ENCODE results near the gene ZBTB44.
"Not testable (repeated sequence)": the region's sequence is repeated elsewhere in the genome, so short reads cannot be mapped to it uniquely, and the experiment has no call there.

ZBTB44 gene

DNA sequence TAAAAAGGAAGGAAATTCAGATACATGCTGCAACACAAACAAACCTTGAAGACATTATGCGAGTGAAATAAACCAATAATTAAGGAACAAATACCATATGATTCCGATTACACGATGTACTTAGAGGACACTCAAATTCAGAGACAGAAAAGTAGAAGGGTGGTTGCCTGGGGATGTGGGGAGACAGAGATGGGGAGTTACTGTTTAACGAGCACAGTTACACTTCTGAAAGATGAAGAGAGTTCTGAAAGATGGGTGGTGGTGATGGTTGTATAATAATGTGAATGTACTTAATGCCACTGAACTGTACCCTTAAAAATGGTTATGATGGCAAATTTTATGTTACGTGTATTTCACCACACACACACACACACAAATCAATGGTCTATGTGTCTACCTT is 14.7 kb downstream of the ZBTB44 start:
- TF ChIP-seq, protein P1, sequence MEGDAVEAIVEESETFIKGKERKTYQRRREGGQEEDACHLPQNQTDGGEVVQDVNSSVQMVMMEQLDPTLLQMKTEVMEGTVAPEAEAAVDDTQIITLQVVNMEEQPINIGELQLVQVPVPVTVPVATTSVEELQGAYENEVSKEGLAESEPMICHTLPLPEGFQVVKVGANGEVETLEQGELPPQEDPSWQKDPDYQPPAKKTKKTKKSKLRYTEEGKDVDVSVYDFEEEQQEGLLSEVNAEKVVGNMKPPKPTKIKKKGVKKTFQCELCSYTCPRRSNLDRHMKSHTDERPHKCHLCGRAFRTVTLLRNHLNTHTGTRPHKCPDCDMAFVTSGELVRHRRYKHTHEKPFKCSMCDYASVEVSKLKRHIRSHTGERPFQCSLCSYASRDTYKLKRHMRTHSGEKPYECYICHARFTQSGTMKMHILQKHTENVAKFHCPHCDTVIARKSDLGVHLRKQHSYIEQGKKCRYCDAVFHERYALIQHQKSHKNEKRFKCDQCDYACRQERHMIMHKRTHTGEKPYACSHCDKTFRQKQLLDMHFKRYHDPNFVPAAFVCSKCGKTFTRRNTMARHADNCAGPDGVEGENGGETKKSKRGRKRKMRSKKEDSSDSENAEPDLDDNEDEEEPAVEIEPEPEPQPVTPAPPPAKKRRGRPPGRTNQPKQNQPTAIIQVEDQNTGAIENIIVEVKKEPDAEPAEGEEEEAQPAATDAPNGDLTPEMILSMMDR (IDR thresholded peaks at IDR 0.05; ENCODE audit: control insufficient read depth, extremely low read depth, insufficient read depth) = no peak
- no peak overlapping the region for H3K4me3 ChIP-seq (ENCODE audit: low read depth, low read length)
- DNase-seq (ENCODE audit: low read depth) = no peak

DNA sequence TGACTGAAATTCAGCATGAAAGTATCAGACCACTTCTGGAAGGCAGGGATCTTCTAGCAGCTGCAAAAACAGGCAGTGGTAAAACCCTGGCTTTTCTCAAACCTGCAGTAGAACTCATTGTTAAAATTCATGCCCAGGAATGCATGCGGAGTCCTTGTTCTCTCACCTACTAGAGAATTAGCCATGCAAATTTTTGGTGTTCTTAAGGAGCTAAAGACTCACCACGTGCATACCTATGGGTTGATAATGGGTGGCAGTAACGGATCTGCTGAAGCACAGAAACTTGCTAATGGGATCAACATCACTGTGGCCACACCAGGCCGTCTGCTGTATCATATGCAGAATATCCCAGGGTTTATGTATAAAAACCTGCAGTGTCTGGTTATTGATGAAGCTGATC is 19.1 kb downstream of the ZBTB44 start:
- DNase-seq (ENCODE audit: low read depth) = no peak
- H3K4me3 ChIP-seq (ENCODE audit: low read depth, low read length) = no peak overlapping the region
- TF ChIP-seq, protein P1 (IDR thresholded peaks at IDR 0.05; ENCODE audit: control insufficient read depth, extremely low read depth, insufficient read depth) = no peak

DNA sequence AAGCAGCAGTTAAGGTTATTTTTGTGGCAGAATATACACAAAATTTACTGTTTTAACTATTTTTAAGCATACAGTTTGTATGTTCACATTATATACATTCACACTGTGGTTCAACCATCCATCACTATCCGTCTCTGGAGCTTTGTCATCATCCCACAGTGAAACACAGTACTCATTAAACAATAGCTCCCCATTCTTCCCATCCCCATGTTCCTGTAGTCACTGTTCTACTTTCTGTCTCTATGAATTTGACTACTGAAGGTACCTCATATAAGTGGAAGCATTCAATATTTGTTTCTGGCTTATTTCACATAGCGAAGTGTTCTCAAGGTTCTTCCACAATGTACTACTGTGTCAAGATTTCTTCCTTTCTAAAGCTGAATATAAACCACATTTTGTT is 32.6 kb downstream of the ZBTB44 start:
- H3K4me3 ChIP-seq (ENCODE audit: low read depth, low read length) = no peak overlapping the region
- TF ChIP-seq, protein P1 (IDR thresholded peaks at IDR 0.05; ENCODE audit: control insufficient read depth, extremely low read depth, insufficient read depth) = no peak
- DNase-seq (ENCODE audit: low read depth) = no peak

DNA sequence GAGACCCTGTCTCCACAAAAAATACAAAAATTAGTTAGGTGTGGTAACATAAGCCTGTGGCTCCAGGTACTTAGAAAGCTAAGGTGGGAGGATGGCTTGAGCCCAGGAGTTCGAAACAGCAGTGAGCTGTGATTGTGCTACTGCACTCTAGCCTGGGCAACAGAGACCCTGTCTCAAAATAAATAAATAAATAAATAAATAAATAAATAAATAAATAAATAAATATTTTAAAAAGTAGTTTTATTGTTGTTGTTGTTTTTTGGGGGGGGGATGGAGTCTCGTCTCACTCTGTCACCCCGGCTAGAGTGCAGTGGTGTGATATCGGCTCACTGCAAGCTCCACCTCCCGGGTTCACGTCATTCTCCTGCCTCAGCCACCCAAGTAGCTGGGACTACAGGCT is 33.4 kb downstream of the ZBTB44 start:
- H3K4me3 ChIP-seq (ENCODE audit: low read depth, low read length); DNase-seq (ENCODE audit: low read depth): not testable (repeated sequence)

DNA sequence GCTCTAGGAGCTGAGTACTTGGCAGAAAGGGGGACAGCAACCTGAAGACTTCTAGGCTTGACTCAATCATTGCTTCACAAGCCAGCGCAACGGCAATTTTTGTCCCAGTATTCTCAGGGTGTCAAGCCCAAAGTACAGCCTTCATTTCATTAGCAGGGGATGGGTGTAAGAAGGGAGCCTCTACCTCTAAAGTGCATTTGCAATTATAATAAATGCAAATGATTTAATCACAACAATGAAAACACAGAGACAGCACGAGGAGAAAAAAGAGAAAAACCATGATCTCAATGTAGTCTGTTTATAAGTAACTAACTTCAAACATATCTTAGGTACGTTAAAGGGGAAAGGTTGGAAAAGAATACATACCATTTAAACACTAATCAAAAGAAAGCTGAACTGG is 34.7 kb downstream of the ZBTB44 start:
- DNase-seq (ENCODE audit: low read depth) = no peak
- TF ChIP-seq, protein P1 (IDR thresholded peaks at IDR 0.05; ENCODE audit: control insufficient read depth, extremely low read depth, insufficient read depth) = no peak
- H3K4me3 ChIP-seq (ENCODE audit: low read depth, low read length) = no peak overlapping the region

DNA sequence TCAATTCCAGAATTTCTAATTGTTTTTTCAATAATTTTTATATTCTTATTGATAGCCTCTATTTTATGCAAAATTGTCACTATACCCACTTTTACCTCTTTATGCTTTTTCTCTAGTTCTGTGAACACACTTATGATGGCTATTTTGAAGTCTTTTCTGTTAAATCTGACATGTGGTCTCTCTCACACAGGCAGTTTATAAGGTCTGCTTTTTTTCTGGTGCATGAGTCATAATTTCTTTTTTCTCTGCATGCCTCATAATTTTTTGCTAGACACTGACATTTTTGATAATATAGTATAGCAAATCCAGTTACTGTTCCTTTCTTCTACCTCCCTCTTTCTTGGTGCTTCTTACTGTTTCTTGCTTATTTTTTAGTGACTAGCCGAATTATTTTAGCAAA is 36.0 kb downstream of the ZBTB44 start:
- H3K4me3 ChIP-seq (ENCODE audit: low read depth, low read length) = no peak overlapping the region
- TF ChIP-seq, protein P1 (IDR thresholded peaks at IDR 0.05; ENCODE audit: control insufficient read depth, extremely low read depth, insufficient read depth) = no peak
- no peak for DNase-seq (ENCODE audit: low read depth)

DNA sequence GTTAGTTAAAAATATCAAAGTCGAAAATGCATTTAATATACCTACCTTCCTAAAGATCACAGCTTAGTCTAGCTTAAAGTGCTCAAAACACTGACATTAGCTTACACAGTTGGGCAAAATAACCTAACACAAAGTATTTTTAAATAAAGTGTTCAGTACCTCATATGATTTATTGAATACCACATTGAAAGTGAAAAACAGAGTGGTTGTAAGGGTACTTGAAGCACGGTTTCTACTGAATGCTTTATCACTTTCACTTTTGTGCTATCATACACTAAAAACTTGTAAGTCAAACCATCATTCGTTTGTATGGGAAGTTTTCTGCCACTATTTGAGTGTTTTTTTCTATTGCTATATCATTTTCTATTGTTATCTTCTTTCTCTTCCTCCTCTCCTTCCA is 36.6 kb downstream of the ZBTB44 start:
- DNase-seq (ENCODE audit: low read depth) = no peak
- TF ChIP-seq, protein P1 (IDR thresholded peaks at IDR 0.05; ENCODE audit: control insufficient read depth, extremely low read depth, insufficient read depth) = no peak
- no peak overlapping the region for H3K4me3 ChIP-seq (ENCODE audit: low read depth, low read length)

DNA sequence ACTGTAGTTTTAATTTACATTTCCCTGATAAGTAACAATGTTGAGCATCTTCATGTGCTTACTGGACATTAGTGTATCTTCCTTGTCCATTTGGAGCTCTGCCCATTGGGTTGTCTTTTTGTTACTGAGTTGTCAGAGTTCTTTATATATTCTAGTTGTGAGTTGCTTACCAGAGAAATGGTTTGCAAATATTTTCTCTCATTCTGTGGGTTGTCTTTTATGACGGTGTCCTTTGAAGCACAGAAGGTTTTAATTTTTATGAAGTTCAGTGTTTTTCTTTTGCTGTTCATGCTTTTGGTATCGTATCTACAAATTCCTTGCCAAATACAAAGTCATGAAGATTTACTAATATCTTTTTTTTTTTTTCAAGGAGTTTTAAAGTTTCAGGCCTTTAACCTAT is 42.4 kb downstream of the ZBTB44 start:
- no peak overlapping the region for H3K4me3 ChIP-seq (ENCODE audit: low read depth, low read length)
- DNase-seq (ENCODE audit: low read depth) = no peak
- TF ChIP-seq, protein P1 (IDR thresholded peaks at IDR 0.05; ENCODE audit: control insufficient read depth, extremely low read depth, insufficient read depth) = no peak

Data from LNCaP clone FGC (cell line).